IMR-90 (cell line): ENCODE data around the gene LPAR1. TPM values are rescaled to one million over a fixed set of nuclear protein-coding genes. Genes with fewer than 3 reads are reported as not detected.

Experiments
- ATAC-seq: fragments of 200-7000 bp; cut with Tn5 transposase; 2 replicates; pipeline ENCODE4 v1.9.1; 2020; ENCODE audit warnings: low read depth, mild to moderate bottlenecking, moderate library complexity
- BruUV-seq: library from RNA; stranded (reverse); fragments of 400-500 nt; replicated peaks from 2 replicates; lab custom pipeline; 2021; lab: Mats Ljungman, UMichigan
- CTCF ChIA-PET: fragments of 300-600 bp; formaldehyde crosslinking; extraction: SDS; loops from one replicate; lab custom pipeline; 2021; ENCODE audit warnings: antibody characterized with exemption; lab: Yijun Ruan, JAX
- POLR2A ChIA-PET: fragments of 300-600 bp; sonication (Branson Sonifier 250); formaldehyde crosslinking; loops from one replicate; lab custom pipeline; 2022; ENCODE audit warnings: antibody characterized with exemption; ENCODE audit not compliant: unreplicated experiment; lab: Charles Lee
- DNase-seq: peaks from one replicate; pipeline ENCODE4 v3.0.0; 2013
- H2AFZ ChIP-seq: replicated peaks from 2 replicates; pipeline ENCODE3; 2013; ENCODE audit warnings: low read length, mild to moderate bottlenecking; ENCODE audit not compliant: poor library complexity
- H2AK5ac ChIP-seq: 2 replicates; pipeline ENCODE4 v1.6.1; 2013; ENCODE audit warnings: low read depth, low read length, inconsistent platforms
- H2AK9ac ChIP-seq: replicated peaks from 2 replicates; pipeline ENCODE3; 2013; ENCODE audit warnings: mild to moderate bottlenecking, low read depth, low read length, moderate library complexity; ENCODE audit not compliant: poor library complexity
- H2BK120ac ChIP-seq: 2 replicates; pipeline ENCODE4 v1.6.1; 2013; ENCODE audit warnings: low read depth, low read length, inconsistent platforms
- H2BK15ac ChIP-seq: 3 replicates; pipeline ENCODE4 v1.6.1; 2013; ENCODE audit warnings: low read depth, low read length, inconsistent platforms
- H2BK20ac ChIP-seq: 2 replicates; pipeline ENCODE4 v1.6.1; 2013; ENCODE audit warnings: low read depth, mild to moderate bottlenecking, inconsistent platforms, low read length, moderate library complexity
- H2BK5ac ChIP-seq: 2 replicates; pipeline ENCODE4 v1.6.1; 2013; ENCODE audit warnings: mild to moderate bottlenecking, low read depth, low read length, inconsistent platforms; ENCODE audit not compliant: poor library complexity, severe bottlenecking
- H3K14ac ChIP-seq: replicated peaks from 2 replicates; pipeline ENCODE4 v1.6.1; 2013; ENCODE audit warnings: low read depth, low read length, inconsistent platforms
- H3K18ac ChIP-seq: 2 replicates; pipeline ENCODE4 v1.6.1; 2013; ENCODE audit warnings: low read depth, low read length, control low read depth
- H3K23ac ChIP-seq: 2 replicates; pipeline ENCODE4 v1.6.1; 2013; ENCODE audit warnings: low read depth, low read length, inconsistent platforms
- H3K27ac ChIP-seq: 2 replicates; pipeline ENCODE4 v1.5.1; 2013; ENCODE audit warnings: mild to moderate bottlenecking, control low read depth, low read length; ENCODE audit not compliant: insufficient read depth
- H3K27me3 ChIP-seq: 2 replicates; pipeline ENCODE4 v1.6.1; 2013; ENCODE audit warnings: low read length; ENCODE audit not compliant: control insufficient read depth, insufficient read depth
- H3K36me3 ChIP-seq: 2 replicates; pipeline ENCODE4 v1.6.1; 2013; ENCODE audit warnings: low read length, mixed read lengths; ENCODE audit not compliant: control insufficient read depth, insufficient read depth
- H3K4ac ChIP-seq: 2 replicates; pipeline ENCODE4 v1.6.1; 2013; ENCODE audit warnings: low read depth, low read length, inconsistent platforms
- H3K4me1 ChIP-seq: 2 replicates; pipeline ENCODE4 v1.6.1; 2013; ENCODE audit warnings: low read length, mixed read lengths; ENCODE audit not compliant: control insufficient read depth, insufficient read depth
- H3K4me2 ChIP-seq: 2 replicates; pipeline ENCODE4 v1.6.1; 2013; ENCODE audit warnings: low read depth, mild to moderate bottlenecking, control low read depth, low read length, moderate library complexity
- H3K4me3 ChIP-seq: 2 replicates; pipeline ENCODE4 v1.5.1; 2013; ENCODE audit warnings: low read depth, mild to moderate bottlenecking, control low read depth, low read length, moderate library complexity; ENCODE audit not compliant: insufficient read depth
- H3K56ac ChIP-seq: 2 replicates; pipeline ENCODE4 v1.6.1; 2013; ENCODE audit warnings: low read length, inconsistent platforms; ENCODE audit not compliant: insufficient read depth; ENCODE audit errors: extremely low read depth
- H3K79me1 ChIP-seq, 2 experiments: 2 replicates each; pipeline ENCODE4 v1.6.1; 2013; ENCODE audit warnings: low read length in 2 of 2, inconsistent platforms in 1 of 2, low read depth in 1 of 2
- H3K9ac ChIP-seq: 2 replicates; pipeline ENCODE4 v1.6.1; 2013; ENCODE audit warnings: low read depth, low read length, control low read depth
- H3K9me1 ChIP-seq: 2 replicates; pipeline ENCODE4 v1.6.1; 2013; ENCODE audit warnings: low read length, inconsistent platforms; ENCODE audit not compliant: insufficient read depth
- H3K9me3 ChIP-seq: 2 replicates; pipeline ENCODE4 v1.6.1; 2013; ENCODE audit warnings: low read length; ENCODE audit not compliant: control insufficient read depth, insufficient read depth
- H4K20me1 ChIP-seq: 2 replicates; pipeline ENCODE4 v1.6.1; 2013; ENCODE audit warnings: low read length, inconsistent platforms; ENCODE audit not compliant: insufficient read depth
- H4K5ac ChIP-seq: 2 replicates; pipeline ENCODE4 v1.6.1; 2013; ENCODE audit warnings: mild to moderate bottlenecking, low read depth, low read length, control low read depth
- H4K8ac ChIP-seq, 2 experiments: 2 replicates each; pipeline ENCODE4 v1.6.1; 2013; ENCODE audit warnings: low read depth in 2 of 2, low read length in 2 of 2, control low read depth in 1 of 2, inconsistent platforms in 1 of 2
- H4K91ac ChIP-seq: 2 replicates; pipeline ENCODE4 v1.6.1; 2013; ENCODE audit warnings: low read depth, low read length, inconsistent platforms; ENCODE audit not compliant: insufficient read depth
- BHLHE40 ChIP-seq: fragments of 150-350 bp; IDR thresholded peaks from 2 replicates; pipeline ENCODE4 v1.6.1; 2016; ENCODE audit warnings: mild to moderate bottlenecking, low read depth, low read length
- CEBPB ChIP-seq: IDR thresholded peaks from 2 replicates; pipeline ENCODE4 v1.6.1; 2012; ENCODE audit warnings: low read depth, low read length, improper control_type of control experiment
- CHD1 ChIP-seq: IDR thresholded peaks from 2 replicates; pipeline ENCODE4 v1.6.1; 2012; ENCODE audit warnings: low read depth, low read length, improper control_type of control experiment
- FOS ChIP-seq: fragments of 150-350 bp; IDR thresholded peaks from 2 replicates; pipeline ENCODE4 v1.6.1; 2016; ENCODE audit warnings: low read depth, low read length
- MAFK ChIP-seq: IDR thresholded peaks from 2 replicates; pipeline ENCODE4 v1.6.1; 2012; ENCODE audit warnings: low read depth, low read length, improper control_type of control experiment
- MAZ ChIP-seq: IDR thresholded peaks from 2 replicates; pipeline ENCODE4 v1.6.1; 2012; ENCODE audit warnings: low read depth, mild to moderate bottlenecking, low read length, improper control_type of control experiment, moderate library complexity, borderline replicate concordance
- MXI1 ChIP-seq: IDR thresholded peaks from 2 replicates; pipeline ENCODE4 v1.6.1; 2012; ENCODE audit warnings: low read depth, mild to moderate bottlenecking, low read length, moderate library complexity, borderline replicate concordance
- NFE2L2 ChIP-seq: fragments of 150-350 bp; IDR thresholded peaks from 2 replicates; pipeline ENCODE4 v1.6.1; 2016; ENCODE audit warnings: low read depth, mild to moderate bottlenecking, low read length
- SMC3 ChIP-seq: fragments of 150-350 bp; IDR thresholded peaks from 2 replicates; pipeline ENCODE4 v1.6.1; 2016; ENCODE audit warnings: low read depth, mild to moderate bottlenecking, antibody characterized with exemption, low read length, moderate library complexity
- WGBS, 2 experiments: methylation state at CpG; one replicate each; pipeline versions ENCODE4 v1.1.5 to v1.1.7; 2013; ENCODE audit warnings: missing lambda C conversion rate in 2 of 2; ENCODE audit not compliant: insufficient read length in 1 of 2; ENCODE audit errors: extremely low coverage in 2 of 2; 5-methylcytosine and 5-hydroxymethylcytosine counted together
- dilution Hi-C: fragments of 300-500 bp; cut with HindIII; formaldehyde crosslinking; loops from one replicate; pipeline ENCODE4 v1.14.3; 2018; ENCODE audit warnings: low sequenced_read_pairs; ENCODE audit not compliant: unreplicated experiment
- in situ Hi-C: fragments of 300-500 bp; cut with MboI; formaldehyde crosslinking; loops from 3 replicates; pipeline ENCODE4 v1.14.3; 2019; ENCODE audit warnings: low sequenced_read_pairs, inconsistent platforms, mixed read lengths
- intact Hi-C: fragments of 100-400 bp; cut with micrococcal nuclease; formaldehyde crosslinking; loops from 2 replicates; pipeline ENCODE4 v1.10.0; 2022
- polyA plus RNA-seq, 3 experiments: library from polyadenylated mRNA; depleted of rRNA; stranded (reverse); fragments of >200 nt; gene quantifications; 2 replicates each; pipeline ENCODE4 v1.2.3, GENCODE V29; 2012; ENCODE audit warnings: low replicate concordance in 1 of 3
- total RNA-seq: library from RNA; depleted of rRNA; stranded (reverse); fragments of >200 nt; gene quantifications from 2 replicates; pipeline ENCODE4 v1.2.3, GENCODE V29; 2012
- TF ChIP-seq, protein P1 (sequence below): fragments of 150-350 bp; IDR thresholded peaks from 2 replicates; pipeline ENCODE4 v1.6.1; 2017; ENCODE audit warnings: mild to moderate bottlenecking, antibody characterized with exemption, low read length, low read depth

The LPAR1 gene
- total and polyA plus RNA-seq, 2 of the 4 experiments (the other 2 are of a cell fraction) = 171 to 315 TPM

DNA sequence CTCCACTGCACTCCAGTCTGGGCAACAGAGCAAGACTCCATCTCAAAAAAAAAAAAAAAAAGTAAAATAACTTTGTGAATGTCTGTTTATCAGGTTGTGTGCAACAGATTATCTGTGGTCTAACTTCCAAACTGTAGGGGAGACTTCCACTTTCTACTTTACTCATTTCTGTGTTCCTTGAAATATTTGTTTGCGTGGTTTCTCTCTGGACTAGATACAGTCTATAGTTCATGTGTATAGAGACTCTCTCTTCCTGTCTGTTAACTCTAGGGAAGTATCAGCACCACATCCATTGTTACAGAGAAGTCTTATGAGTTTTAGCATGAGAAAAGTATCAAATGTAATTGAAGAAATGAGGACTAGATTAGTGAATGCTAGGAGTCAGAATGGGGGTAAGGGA is 168.3 kb downstream of the LPAR1 start:
- ChIA-PET POLR2A (interaction anchor here (0.6 kb wide), 1 partner anchor 40 kb away, joined by 6 read pairs; no protein-coding TSS in a partner anchor), CTCF (no interaction called here)
- H2BK5ac ChIP-seq = no peak overlapping the region
- no peak overlapping the region for H3K14ac ChIP-seq
- no peak overlapping the region for H3K56ac ChIP-seq
- H2AK9ac ChIP-seq = no peak overlapping the region
- H3K23ac ChIP-seq = no peak overlapping the region
- no peak for ATAC-seq
- no peak overlapping the region for H3K27ac ChIP-seq
- intact Hi-C loops = loop anchor here (10.0 kb wide), 1 partner anchor 425 kb away; no protein-coding TSS in a partner anchor
- no peak overlapping the region for H2AFZ ChIP-seq
- dilution Hi-C loops = no loop called here
- no peak overlapping the region for H3K9ac ChIP-seq
- H3K4me3 ChIP-seq = no peak overlapping the region
- no peak overlapping the region for H2BK20ac ChIP-seq
- no peak overlapping the region for H3K4ac ChIP-seq
- H2AK5ac ChIP-seq = no peak overlapping the region
- H4K20me1 ChIP-seq = no peaks in the 10 kb centered on the region; the same call in 1 of the 2 replicates
- no peak overlapping the region for H4K5ac ChIP-seq
- no peak overlapping the region for H3K18ac ChIP-seq
- no peak overlapping the region for H2BK15ac ChIP-seq
- no CpG with 5 or more reads among the region's 1 CpG for WGBS, 2 experiments
- H4K8ac ChIP-seq = no peak overlapping the region
- no peak for DNase-seq
- no peaks in the 10 kb centered on the region for H3K9me3 ChIP-seq
- no peak for TF ChIP-seq CHD1
- TF ChIP-seq MAFK = no peak
- no peak for TF ChIP-seq NFE2L2
- TF ChIP-seq BHLHE40 = no peak
- TF ChIP-seq MXI1 = no peak
- TF ChIP-seq CEBPB = no peak
- no peak for TF ChIP-seq MAZ
- no peak for TF ChIP-seq FOS
- TF ChIP-seq, protein P1, sequence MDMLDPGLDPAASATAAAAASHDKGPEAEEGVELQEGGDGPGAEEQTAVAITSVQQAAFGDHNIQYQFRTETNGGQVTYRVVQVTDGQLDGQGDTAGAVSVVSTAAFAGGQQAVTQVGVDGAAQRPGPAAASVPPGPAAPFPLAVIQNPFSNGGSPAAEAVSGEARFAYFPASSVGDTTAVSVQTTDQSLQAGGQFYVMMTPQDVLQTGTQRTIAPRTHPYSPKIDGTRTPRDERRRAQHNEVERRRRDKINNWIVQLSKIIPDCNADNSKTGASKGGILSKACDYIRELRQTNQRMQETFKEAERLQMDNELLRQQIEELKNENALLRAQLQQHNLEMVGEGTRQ = no peak
- TF ChIP-seq SMC3 = no peak
- H3K4me2 ChIP-seq = no peak overlapping the region
- no peak overlapping the region for H2BK120ac ChIP-seq
- H3K9me1 ChIP-seq = peaks cover 3% of the 10 kb centered on the region
- in situ Hi-C loops = no loop called here
- no peaks in the 10 kb centered on the region for H3K4me1 ChIP-seq
- peaks cover 18% of the 10 kb centered on the region for H3K36me3 ChIP-seq
- no peaks in the 10 kb centered on the region for H3K27me3 ChIP-seq
- no TSS peak for BruUV-seq
- H4K91ac ChIP-seq = no peak overlapping the region
- peaks cover 15 to 37% of the 10 kb centered on the region in 2 experiments for H3K79me1 ChIP-seq
